HG03135 (cell line): ENCODE results near the gene LTN1.

Experiments used
- ATAC-seq: cut with Tn5 transposase; IDR thresholded peaks from one replicate; pipeline ENCODE4 v1.9.1; 2021; ENCODE audit warnings: mild to moderate bottlenecking, moderate library complexity; ENCODE audit not compliant: unreplicated experiment

Gene LTN1

GRCh38 chr21:28883931-28884330, 108.7 kb downstream of the LTN1 start:
- ATAC-seq = no peak

- ATAC-seq = no peak
Observed at GRCh38 chr21:28882345-28882744, 110.3 kb downstream of the LTN1 start.
